ENCODE data around the gene GGT6. TPM values are rescaled to one million over a fixed set of nuclear protein-coding genes. Genes with fewer than 3 reads are reported as not detected.

The GGT6 gene
- total RNA-seq, 2 donors from 2014 or later = 158 to 163 TPM

DNA sequence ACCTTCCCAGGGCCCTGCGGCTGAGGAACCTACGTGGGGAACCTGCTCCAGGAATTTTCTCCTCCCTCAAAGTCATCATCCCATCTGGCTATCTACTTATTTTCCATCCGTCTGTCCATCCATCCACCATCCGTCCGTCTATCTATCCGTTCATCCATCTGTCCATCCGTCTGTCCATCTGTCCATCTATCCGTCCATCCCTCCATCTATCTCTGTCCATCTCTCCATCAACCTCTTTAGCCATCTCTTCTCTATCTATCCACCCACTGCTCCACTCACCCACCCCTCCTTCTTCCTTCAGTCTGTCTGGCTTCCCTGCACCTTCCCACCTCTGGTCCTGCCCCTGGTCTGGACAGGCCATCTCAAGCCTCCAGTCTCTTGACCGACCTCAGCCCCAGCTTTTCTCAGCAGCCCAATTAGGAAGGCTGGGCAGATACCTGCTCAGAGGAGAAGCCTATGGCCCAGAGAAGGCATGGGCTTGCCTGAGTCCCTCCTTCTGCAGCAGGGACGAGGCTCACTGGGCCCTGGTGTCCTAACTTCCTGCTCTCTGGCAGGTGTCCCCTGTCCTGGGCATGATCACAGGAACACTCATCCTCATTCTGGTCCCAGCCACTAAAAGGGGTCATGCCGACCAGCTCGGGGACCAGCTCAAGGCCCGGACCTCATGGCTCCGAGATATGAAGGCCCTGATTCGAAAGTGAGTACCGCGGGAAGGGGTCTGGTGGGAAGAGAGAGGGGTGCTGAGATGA lies 28.2 kb downstream of the GGT6 start:
- H3K9ac ChIP-seq (ENCODE audit: low read depth in 2 of 2, low read length in 2 of 2) = no peak overlapping the region
- TF ChIP-seq CTCF (IDR thresholded peaks at IDR 0.05) = no peak
- H3K9me3 ChIP-seq = no peaks in the 10 kb centered on the region
- intact Hi-C loops (cut with DNase I) = no loop called here
- H3K4me1 ChIP-seq = peaks cover 5% of the 10 kb centered on the region
- H3K36me3 ChIP-seq = no peaks in the 10 kb centered on the region
- DNase-seq = no peak
- H3K27ac ChIP-seq = no peak overlapping the region
- H3K27me3 ChIP-seq = no peaks in the 10 kb centered on the region
- no peak overlapping the region for H3K4me3 ChIP-seq

DNA sequence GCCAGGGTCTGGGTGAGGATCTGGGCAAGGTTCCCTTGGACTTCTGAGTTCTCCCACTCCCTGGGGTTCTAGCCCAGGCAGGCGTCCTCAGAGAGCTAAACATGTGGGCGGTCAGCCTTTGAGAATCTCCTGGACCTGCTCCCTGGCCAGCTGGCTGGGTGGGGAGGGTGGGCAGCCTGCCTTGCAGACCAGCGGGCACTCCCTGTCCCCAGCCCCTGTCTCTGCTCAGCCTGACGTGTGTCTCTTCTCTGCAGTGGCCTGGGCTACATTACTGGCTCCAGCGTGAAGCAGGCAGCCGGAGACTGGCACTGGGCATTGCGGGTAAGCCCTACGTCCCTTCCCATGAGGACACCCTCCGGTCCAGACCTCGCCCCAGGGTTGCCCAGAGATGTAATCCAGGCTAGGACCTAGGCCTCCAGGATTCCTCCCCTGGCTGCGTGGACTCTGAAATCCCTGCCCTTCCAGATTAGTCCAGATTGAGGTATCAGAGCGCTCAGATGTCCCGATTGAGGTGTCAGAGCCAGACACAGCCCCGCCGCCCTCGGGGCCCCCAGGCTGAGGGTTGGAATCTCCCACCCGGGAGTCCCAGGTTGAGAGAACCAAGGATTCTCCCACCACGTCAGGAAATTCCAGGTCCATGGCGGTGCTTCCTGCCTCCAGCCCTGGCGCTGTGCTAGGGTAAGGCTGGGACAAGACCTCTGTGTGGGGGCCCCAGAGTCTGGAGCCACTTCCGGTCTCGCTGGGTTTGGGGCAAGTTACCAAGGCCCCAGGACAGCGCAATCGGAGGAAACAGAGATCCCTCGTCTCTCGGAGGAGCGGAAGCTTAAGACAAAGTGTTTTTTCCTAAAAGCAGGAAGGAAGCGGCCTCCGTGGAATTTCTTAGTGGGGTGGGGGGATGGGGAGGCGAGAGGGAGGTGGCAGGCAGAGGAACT lies 29.3 kb downstream of the GGT6 start:
- H3K4me1 ChIP-seq = peaks cover 5% of the 10 kb centered on the region
- DNase-seq = no peak
- no peak overlapping the region for H3K4me3 ChIP-seq
- no peaks in the 10 kb centered on the region for H3K36me3 ChIP-seq
- no peak overlapping the region for H3K9ac ChIP-seq (ENCODE audit: low read depth in 2 of 2, low read length in 2 of 2)
- TF ChIP-seq CTCF (IDR thresholded peaks at IDR 0.05) = no peak
- H3K27me3 ChIP-seq = no peaks in the 10 kb centered on the region
- no peaks in the 10 kb centered on the region for H3K9me3 ChIP-seq
- H3K27ac ChIP-seq = no peak overlapping the region
- intact Hi-C loops (cut with DNase I) = no loop called here

- Histone ChIP-seq H3K9ac (ENCODE audit: low read depth in 2 of 2, low read length in 2 of 2) (no peak overlapping the region), H3K9me3 (no peaks in the 10 kb centered on the region), H3K27ac (no peak overlapping the region), H3K4me1 (peaks cover 5% of the 10 kb centered on the region), H3K36me3 (no peaks in the 10 kb centered on the region), H3K4me3 (no peak overlapping the region), H3K27me3 (no peaks in the 10 kb centered on the region)
- intact Hi-C loops (cut with DNase I) = no loop called here
- no peak for TF ChIP-seq CTCF (IDR thresholded peaks at IDR 0.05)
- DNase-seq = no peak
Measured at GRCh38 chr17:4529533-4530152, 30.7 kb downstream of the GGT6 start.

DNA sequence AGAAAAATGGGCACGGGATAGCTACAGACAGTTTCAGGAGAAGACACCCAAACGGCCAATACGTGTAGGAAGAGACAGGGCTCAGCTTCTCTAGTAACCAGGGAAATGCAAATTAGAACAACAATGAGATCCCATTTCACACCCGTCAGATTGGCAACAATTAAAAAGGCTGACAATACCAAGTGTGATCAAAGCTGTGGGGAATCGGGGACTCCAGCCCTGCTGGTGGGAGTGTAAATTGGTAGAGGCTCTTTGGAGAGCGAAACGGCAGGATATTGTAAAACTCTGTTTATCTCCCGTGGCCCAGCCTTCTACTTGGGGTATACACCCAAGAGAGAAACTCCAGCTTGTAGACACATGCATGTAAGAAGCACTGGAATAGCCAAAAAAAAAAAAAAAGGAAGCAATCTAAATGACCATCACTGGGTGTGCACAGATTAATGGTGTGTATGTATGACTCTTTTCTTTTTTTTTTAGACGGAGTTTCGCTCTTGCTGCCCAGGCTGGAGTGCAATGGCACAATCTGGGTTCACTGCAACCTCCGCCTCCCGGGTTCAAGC lies 32.7 kb downstream of the GGT6 start:
- intact Hi-C loops (cut with DNase I) = no loop called here
- TF ChIP-seq CTCF (IDR thresholded peaks at IDR 0.05) = no peak
- no peaks in the 10 kb centered on the region for H3K36me3 ChIP-seq
- H3K4me1 ChIP-seq = no peaks in the 10 kb centered on the region
- no peak overlapping the region for H3K9ac ChIP-seq (ENCODE audit: low read depth in 2 of 2, low read length in 2 of 2)
- H3K27ac ChIP-seq = no peak overlapping the region
- H3K4me3 ChIP-seq = no peak overlapping the region
- H3K27me3 ChIP-seq = no peaks in the 10 kb centered on the region
- no peaks in the 10 kb centered on the region for H3K9me3 ChIP-seq
- no peak for DNase-seq

GRCh38 chr17:4527134-4527533 lies 33.2 kb downstream of the GGT6 start:
- no peak for DNase-seq
- Histone ChIP-seq H3K9ac (ENCODE audit: low read depth in 2 of 2, low read length in 2 of 2) (no peak overlapping the region), H3K4me3 (no peak overlapping the region), H3K36me3 (no peaks in the 10 kb centered on the region), H3K27me3 (no peaks in the 10 kb centered on the region), H3K9me3 (no peaks in the 10 kb centered on the region), H3K4me1 (no peaks in the 10 kb centered on the region), H3K27ac (no peak overlapping the region)
- TF ChIP-seq CTCF (IDR thresholded peaks at IDR 0.05) = no peak
- intact Hi-C loops (cut with DNase I) = no loop called here

All from colonic mucosa (tissue), 4 donors.